ENCODE measurements around the gene MYNN. TPM values are rescaled to one million over a fixed set of nuclear protein-coding genes. Genes with fewer than 3 reads are reported as not detected.

Gene MYNN
- total and polyA plus RNA-seq, 2 donors from 2014 or later: 9.6 to 14.7 TPM

DNA sequence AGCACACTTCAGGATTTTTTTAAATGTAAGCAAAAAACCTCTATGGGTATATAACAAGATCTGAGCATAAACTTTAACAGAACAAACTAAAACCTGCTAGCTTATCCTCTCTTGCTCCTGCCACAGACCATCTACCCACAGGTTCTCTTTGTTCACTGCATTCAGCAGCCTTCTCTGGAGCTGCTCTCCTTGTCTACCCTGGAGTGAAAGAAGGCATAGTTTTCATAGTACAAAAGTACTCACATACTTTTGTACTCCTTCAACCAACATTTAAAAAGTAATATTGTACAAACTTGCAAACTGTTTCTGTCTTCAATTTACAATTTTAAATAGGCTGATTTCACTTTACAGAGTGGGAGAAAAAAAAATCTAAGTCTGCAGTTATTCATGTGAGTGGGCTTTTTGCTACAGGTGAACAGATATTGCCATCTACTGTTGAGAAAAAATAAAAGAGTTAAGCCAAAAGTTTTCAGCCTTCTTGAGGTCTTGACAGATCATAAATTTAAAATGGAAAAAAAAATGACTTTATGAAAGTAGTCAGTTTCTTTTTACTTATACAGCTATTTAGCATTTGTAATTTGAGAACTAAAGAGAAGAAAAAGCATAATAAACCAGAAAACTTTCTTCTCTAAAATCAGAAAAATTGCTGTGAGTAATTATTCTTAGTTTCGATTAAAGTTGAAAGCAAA is 28.7 kb upstream of the MYNN start:
- Histone ChIP-seq H3K27me3 (ENCODE audit: control insufficient read depth, insufficient read depth, low read length) (no peaks in the 10 kb centered on the region), H3K9ac (ENCODE audit: low read length in 3 of 3) (no peak overlapping the region), H3K36me3 (ENCODE audit: control insufficient read depth in 2 of 3, insufficient read depth in 3 of 3, low read length in 3 of 3) (no peaks in the 10 kb centered on the region), H3K4me3 (ENCODE audit: low read length in 3 of 3) (no peak overlapping the region), H3K4me1 (ENCODE audit: control insufficient read depth in 2 of 3, insufficient read depth in 2 of 3, low read depth in 1 of 3, low read length in 3 of 3) (peaks cover 0 to 3% (median 0%) of the 10 kb centered on the region in 3 donors), H3K9me3 (ENCODE audit: control insufficient read depth in 2 of 3, insufficient read depth in 1 of 3, low read length in 3 of 3) (no peaks in the 10 kb centered on the region), H3K27ac (ENCODE audit: low read depth in 2 of 2, low read length in 2 of 2) (no peak overlapping the region)
- intact Hi-C loops (cut with DNase I): no loop called here
- TF ChIP-seq, protein P1, sequence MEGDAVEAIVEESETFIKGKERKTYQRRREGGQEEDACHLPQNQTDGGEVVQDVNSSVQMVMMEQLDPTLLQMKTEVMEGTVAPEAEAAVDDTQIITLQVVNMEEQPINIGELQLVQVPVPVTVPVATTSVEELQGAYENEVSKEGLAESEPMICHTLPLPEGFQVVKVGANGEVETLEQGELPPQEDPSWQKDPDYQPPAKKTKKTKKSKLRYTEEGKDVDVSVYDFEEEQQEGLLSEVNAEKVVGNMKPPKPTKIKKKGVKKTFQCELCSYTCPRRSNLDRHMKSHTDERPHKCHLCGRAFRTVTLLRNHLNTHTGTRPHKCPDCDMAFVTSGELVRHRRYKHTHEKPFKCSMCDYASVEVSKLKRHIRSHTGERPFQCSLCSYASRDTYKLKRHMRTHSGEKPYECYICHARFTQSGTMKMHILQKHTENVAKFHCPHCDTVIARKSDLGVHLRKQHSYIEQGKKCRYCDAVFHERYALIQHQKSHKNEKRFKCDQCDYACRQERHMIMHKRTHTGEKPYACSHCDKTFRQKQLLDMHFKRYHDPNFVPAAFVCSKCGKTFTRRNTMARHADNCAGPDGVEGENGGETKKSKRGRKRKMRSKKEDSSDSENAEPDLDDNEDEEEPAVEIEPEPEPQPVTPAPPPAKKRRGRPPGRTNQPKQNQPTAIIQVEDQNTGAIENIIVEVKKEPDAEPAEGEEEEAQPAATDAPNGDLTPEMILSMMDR (IDR thresholded peaks at IDR 0.05; ENCODE audit: borderline replicate concordance, extremely low read depth, insufficient read depth): peak; percentile 26
- DNase-seq (peak in 2 of 5 donors; percentile 68 to 73), FAIRE-seq (peak; percentile 72)

DNA sequence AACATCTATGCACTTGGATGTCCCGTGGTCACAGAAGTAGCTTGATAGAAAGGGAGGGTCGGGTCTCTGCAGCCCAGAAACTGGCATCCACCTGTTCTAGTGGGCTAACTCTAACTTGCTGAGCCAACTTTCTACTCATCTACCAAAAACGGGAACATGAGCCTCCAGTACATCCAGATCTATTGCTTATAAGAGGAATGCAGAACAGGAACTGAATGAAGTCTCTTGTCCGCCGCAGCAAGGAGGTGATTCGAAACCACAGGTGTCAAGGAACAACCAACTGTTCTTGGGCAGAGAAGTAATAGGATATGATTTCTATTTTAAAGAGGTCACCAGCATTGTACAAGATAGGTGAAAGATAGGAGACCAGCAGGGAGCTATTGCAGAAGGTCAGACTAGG is 26.3 kb upstream of the MYNN start:
- no peak overlapping the region for H3K4me3 ChIP-seq (ENCODE audit: low read length in 3 of 3)
- DNase-seq: no peak
- H3K27ac ChIP-seq (ENCODE audit: low read depth in 2 of 2, low read length in 2 of 2): no peak overlapping the region
- H3K9me3 ChIP-seq (ENCODE audit: control insufficient read depth in 2 of 3, insufficient read depth in 1 of 3, low read length in 3 of 3): no peaks in the 10 kb centered on the region
- FAIRE-seq: no peak
- H3K9ac ChIP-seq (ENCODE audit: low read length in 3 of 3): no peak overlapping the region
- no peaks in the 10 kb centered on the region for H3K36me3 ChIP-seq (ENCODE audit: control insufficient read depth in 2 of 3, insufficient read depth in 3 of 3, low read length in 3 of 3)
- no peaks in the 10 kb centered on the region for H3K27me3 ChIP-seq (ENCODE audit: control insufficient read depth, insufficient read depth, low read length)
- TF ChIP-seq, protein P1 (IDR thresholded peaks at IDR 0.05; ENCODE audit: borderline replicate concordance, extremely low read depth, insufficient read depth): no peak
- peaks cover 0 to 3% (median 0%) of the 10 kb centered on the region in 3 donors for H3K4me1 ChIP-seq (ENCODE audit: control insufficient read depth in 2 of 3, insufficient read depth in 2 of 3, low read depth in 1 of 3, low read length in 3 of 3)
- intact Hi-C loops (cut with DNase I): no loop called here

DNA sequence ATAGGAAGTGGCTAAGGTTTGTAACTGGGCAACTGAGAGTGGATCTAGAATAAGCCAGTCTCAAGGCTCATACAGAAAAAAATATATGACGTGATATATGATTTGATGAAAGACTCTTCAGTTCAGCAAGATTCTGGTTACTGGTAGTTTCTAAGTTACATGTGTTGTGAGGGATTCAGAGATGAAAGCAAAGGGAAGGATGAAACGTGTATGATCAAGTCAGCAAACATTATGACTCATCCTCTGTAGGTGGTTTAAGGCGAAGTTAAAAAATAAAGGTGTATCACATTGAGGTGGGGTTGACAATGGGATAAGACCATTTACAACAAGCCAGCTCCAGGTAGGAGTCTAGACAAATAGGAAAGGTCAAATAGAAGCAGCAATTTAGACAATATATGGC is 24.5 kb upstream of the MYNN start:
- TF ChIP-seq, protein P1 (IDR thresholded peaks at IDR 0.05; ENCODE audit: borderline replicate concordance, extremely low read depth, insufficient read depth): no peak
- H3K36me3 ChIP-seq (ENCODE audit: control insufficient read depth in 2 of 3, insufficient read depth in 3 of 3, low read length in 3 of 3): no peaks in the 10 kb centered on the region
- H3K9ac ChIP-seq (ENCODE audit: low read length in 3 of 3): no peak overlapping the region
- FAIRE-seq: no peak
- no peaks in the 10 kb centered on the region for H3K27me3 ChIP-seq (ENCODE audit: control insufficient read depth, insufficient read depth, low read length)
- H3K4me3 ChIP-seq (ENCODE audit: low read length in 3 of 3): no peak overlapping the region
- intact Hi-C loops (cut with DNase I): no loop called here
- DNase-seq: no peak
- H3K9me3 ChIP-seq (ENCODE audit: control insufficient read depth in 2 of 3, insufficient read depth in 1 of 3, low read length in 3 of 3): no peaks in the 10 kb centered on the region
- no peak overlapping the region for H3K27ac ChIP-seq (ENCODE audit: low read depth in 2 of 2, low read length in 2 of 2)
- H3K4me1 ChIP-seq (ENCODE audit: control insufficient read depth in 2 of 3, insufficient read depth in 2 of 3, low read depth in 1 of 3, low read length in 3 of 3): no peaks in the 10 kb centered on the region
